Endothelial cell of umbilical vein (primary cell): Measurements from ENCODE around the gene FYCO1. TPM values are rescaled to one million over a fixed set of nuclear protein-coding genes. Genes with fewer than 3 reads are reported as not detected.

Experiments used
- BruUV-seq: library from RNA; stranded (reverse); fragments of 400-500 nt; replicated peaks from 2 replicates; lab custom pipeline; 2021; lab: Mats Ljungman, UMichigan
- CTCF ChIA-PET: fragments of 300-600, 350-600 bp; sonication (Branson Sonifier 250); formaldehyde crosslinking; loops from one replicate; lab custom pipeline; 2021; ENCODE audit warnings: antibody characterized with exemption, inconsistent platforms; lab: Charles Lee
- POLR2A ChIA-PET: fragments of 300-600, 350-600 bp; sonication (Branson Sonifier 250); formaldehyde crosslinking; loops from one replicate; lab custom pipeline; 2021; ENCODE audit warnings: antibody characterized with exemption, inconsistent platforms; lab: Charles Lee
- DNase-seq: peaks from one replicate; pipeline ENCODE4 v3.0.0-alpha.2; 2011; ENCODE audit warnings: low read depth, low spot score
- FAIRE-seq: peaks from 2 replicates; lab custom pipeline; 2011; peaks lifted over from hg19 to GRCh38; lab: Jason Lieb, UNC
- H2AFZ ChIP-seq: 2 replicates; pipeline ENCODE4 v1.6.0; 2012; ENCODE audit warnings: low read depth, low read length, control low read depth, inconsistent platforms
- H3K27ac ChIP-seq: 2 replicates; pipeline ENCODE4 v1.5.1; 2011; ENCODE audit warnings: low read depth, mild to moderate bottlenecking, control low read depth, low read length, moderate library complexity; ENCODE audit not compliant: insufficient read depth
- H3K27me3 ChIP-seq, 2 experiments: 2 replicates each; pipeline versions ENCODE4 v1.6.0 to v1.6.1; 2011; ENCODE audit warnings: low read length in 2 of 2, mixed read lengths in 1 of 2; ENCODE audit not compliant: control insufficient read depth in 2 of 2, insufficient read depth in 2 of 2
- H3K36me3 ChIP-seq, 2 experiments: 2 replicates in 1 of 2; 3 replicates in 1 of 2; pipeline ENCODE4 v1.5.1; 2011; ENCODE audit warnings: low read length in 2 of 2, mild to moderate bottlenecking in 1 of 2, moderate library complexity in 1 of 2; ENCODE audit not compliant: control insufficient read depth in 2 of 2, insufficient read depth in 2 of 2; ENCODE audit errors: extremely low read depth in 1 of 2
- H3K4me1 ChIP-seq: 3 replicates; pipeline ENCODE4 v1.5.1; 2011; ENCODE audit warnings: mild to moderate bottlenecking, low read length; ENCODE audit not compliant: control insufficient read depth, insufficient read depth; ENCODE audit errors: extremely low read depth
- H3K4me2 ChIP-seq: 2 replicates; pipeline ENCODE4 v1.6.1; 2011; ENCODE audit warnings: low read length, control low read depth, mixed read lengths; ENCODE audit not compliant: insufficient read depth
- H3K4me3 ChIP-seq, 3 experiments: fragments of 200-600 bp in 1 of 3; sonication (generic), shearing (Covaris generic) in 1 of 3; replicated peaks in 1 of 3; 2 replicates each; pipeline ENCODE4 v1.5.1; 2011 to 2016; ENCODE audit warnings: control low read depth in 3 of 3, low read length in 3 of 3, mild to moderate bottlenecking in 2 of 3, inconsistent platforms in 1 of 3, low read depth in 1 of 3, moderate library complexity in 1 of 3; ENCODE audit not compliant: insufficient read depth in 1 of 3
- H3K79me2 ChIP-seq: 2 replicates; pipeline ENCODE4 v1.6.0; 2012; ENCODE audit warnings: low read length, inconsistent platforms; ENCODE audit not compliant: control insufficient read depth, insufficient read depth
- H3K9ac ChIP-seq: replicated peaks from 2 replicates; pipeline ENCODE3; 2011; ENCODE audit warnings: low read length, control low read depth; ENCODE audit not compliant: insufficient read depth; ENCODE audit errors: extremely low read depth
- H3K9me1 ChIP-seq: replicated peaks from 3 replicates; pipeline ENCODE4 v1.6.0; 2011; ENCODE audit warnings: mild to moderate bottlenecking, low read length; ENCODE audit not compliant: control insufficient read depth, insufficient read depth; ENCODE audit errors: extremely low read depth
- H3K9me3 ChIP-seq: replicated peaks from 2 replicates; pipeline ENCODE4 v1.5.1; 2012; ENCODE audit warnings: low read length, inconsistent platforms; ENCODE audit not compliant: control insufficient read depth, insufficient read depth
- H4K20me1 ChIP-seq: replicated peaks from 2 replicates; pipeline ENCODE3; 2011; ENCODE audit warnings: mild to moderate bottlenecking, low read length; ENCODE audit not compliant: control insufficient read depth, insufficient read depth; ENCODE audit errors: extremely low read depth
- CTCF ChIP-seq, 2 donors: IDR thresholded peaks; 1 replicate in 1 of 2; 2 replicates in 1 of 2; pipeline ENCODE4 v1.5.1; 2011; ENCODE audit warnings: low read length in 2 of 2, mild to moderate bottlenecking in 2 of 2, moderate library complexity in 2 of 2, control low read depth in 1 of 2, inconsistent platforms in 1 of 2, low read depth in 1 of 2; ENCODE audit not compliant: insufficient read depth in 1 of 2; ENCODE audit errors: extremely low read depth in 1 of 2
- EZH2 ChIP-seq: IDR thresholded peaks from 2 replicates; pipeline ENCODE4 v1.6.1; 2012; ENCODE audit warnings: borderline replicate concordance, low read depth, mild to moderate bottlenecking, moderate library complexity, low read length, inconsistent platforms; ENCODE audit not compliant: severe bottlenecking
- FOS ChIP-seq: IDR thresholded peaks from 2 replicates; pipeline ENCODE4 v1.6.1; 2011; ENCODE audit warnings: mild to moderate bottlenecking, low read length, moderate library complexity, borderline replicate concordance; ENCODE audit not compliant: insufficient read depth
- GATA2 ChIP-seq: IDR thresholded peaks from 2 replicates; pipeline ENCODE4 v1.7.0; 2011; ENCODE audit warnings: low read depth, mild to moderate bottlenecking, moderate library complexity, mixed read lengths, low read length; ENCODE audit not compliant: insufficient read length, insufficient read depth
- JUN ChIP-seq: IDR thresholded peaks from 2 replicates; pipeline ENCODE4 v1.6.1; 2011; ENCODE audit warnings: borderline replicate concordance, low read depth; ENCODE audit not compliant: insufficient read length, insufficient read depth
- MAX ChIP-seq: IDR thresholded peaks from 2 replicates; pipeline ENCODE4 v1.6.1; 2011; ENCODE audit not compliant: insufficient read depth, insufficient read length
- MYC ChIP-seq: IDR thresholded peaks from one replicate; pipeline ENCODE4 v1.6.1; 2011; ENCODE audit warnings: mild to moderate bottlenecking, low read depth, low read length
- POLR2A ChIP-seq: IDR thresholded peaks from 2 replicates; pipeline ENCODE4 v1.6.1; 2012; ENCODE audit warnings: low read depth, mild to moderate bottlenecking, control low read depth, low read length
- POLR2AphosphoS5 ChIP-seq: IDR thresholded peaks from 2 replicates; pipeline ENCODE4 v1.6.1; 2012; ENCODE audit warnings: low read depth, mild to moderate bottlenecking, control low read depth, low read length, moderate library complexity; ENCODE audit not compliant: insufficient read depth
- dilution Hi-C: fragments of 300-500 bp; cut with MboI; formaldehyde crosslinking; loops from one replicate; pipeline ENCODE4 v1.15.0; 2019; ENCODE audit warnings: low sequenced_read_pairs; ENCODE audit not compliant: extremely low pct_ligation_motif_present
- intact Hi-C: fragments of 100-400 bp; cut with micrococcal nuclease; formaldehyde crosslinking; loops from one replicate; pipeline ENCODE4 v1.10.0; 2022
- polyA plus RNA-seq, 4 experiments: library from polyadenylated mRNA; depleted of rRNA in 3 of 4; stranded (reverse) in 3 of 4; unstranded in 1 of 4; fragments of >200 nt; gene quantifications; 2 replicates each; pipeline versions ENCODE4 v1.2.1 to v1.2.3, GENCODE V29; 2011 to 2012; ENCODE audit warnings: missing spikeins in 1 of 4
- total RNA-seq: library from RNA; stranded (reverse); gene quantifications from 2 replicates; pipeline ENCODE4 v1.2.3, GENCODE V29; 2021

The FYCO1 gene
- total and polyA plus RNA-seq, 2 donors (not counting 3 experiments of a cell fraction or from before 2014, with no cell fraction given): 13.9 to 20.8 TPM

- intact Hi-C loops: no loop called here
- ChIA-PET CTCF (no interaction called here), POLR2A (no interaction called here)
- no TSS peak for BruUV-seq
- Histone ChIP-seq H3K36me3 (no peaks in the 10 kb centered on the region), H3K4me1 (no peaks in the 10 kb centered on the region), H4K20me1 (no peaks in the 10 kb centered on the region), H3K9me1 (no peaks in the 10 kb centered on the region), H3K9me3 (no peaks in the 10 kb centered on the region), H3K4me3 (no peak overlapping the region), H3K27ac (no peak overlapping the region), H3K9ac (no peak overlapping the region), H3K27me3 (peaks cover 4 to 14% of the 10 kb centered on the region in 2 experiments), H3K4me2 (no peak overlapping the region), H2AFZ (no peak overlapping the region), H3K79me2 (no peaks in the 10 kb centered on the region)
- FAIRE-seq (no peak), DNase-seq (no peak)
- dilution Hi-C loops: no loop called here
- TF ChIP-seq JUN (no peak), CTCF (IDR thresholded peaks at IDR 0.05; ENCODE audit: extremely low read depth in 1 of 2, insufficient read depth in 1 of 2, low read depth in 1 of 2, low read length in 2 of 2) (no peak), FOS (no peak), POLR2A (no peak), GATA2 (no peak), MYC (no peak), MAX (no peak), POLR2AphosphoS5 (no peak), EZH2 (no peak)
Measured at GRCh38 chr3:45884368-45885201, 111.0 kb downstream of the FYCO1 start.
